ENCODE measurements around the gene PTPN23.

Gene PTPN23

GRCh38 chr3:47405820-47406761 lies 25.3 kb downstream of the PTPN23 start:
- DNase-seq (ENCODE audit: low read depth in 2 of 2, low spot score in 1 of 2), result no peak

DNA sequence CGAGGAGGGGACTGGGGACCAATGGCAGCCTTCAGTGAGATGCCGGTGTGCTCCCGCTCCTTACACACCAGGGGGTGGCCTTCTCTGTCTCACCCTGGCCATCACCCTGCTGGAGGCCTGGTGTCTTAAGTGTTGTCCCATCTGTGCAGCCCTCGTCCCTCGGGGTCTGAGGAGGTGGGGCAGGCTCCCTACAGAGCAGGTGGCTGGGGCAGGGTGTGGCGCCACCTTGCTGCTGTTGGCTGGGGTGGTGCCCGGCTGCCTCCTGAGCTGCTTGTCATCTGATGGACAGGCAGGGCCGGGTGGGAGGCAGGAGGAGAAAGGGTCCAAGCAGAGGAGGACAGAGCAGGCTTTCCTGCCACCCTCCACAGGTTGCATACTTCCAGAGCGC lies 25.9 kb downstream of the PTPN23 start:
- DNase-seq (ENCODE audit: low read depth in 2 of 2, low spot score in 1 of 2), result no peak

DNA sequence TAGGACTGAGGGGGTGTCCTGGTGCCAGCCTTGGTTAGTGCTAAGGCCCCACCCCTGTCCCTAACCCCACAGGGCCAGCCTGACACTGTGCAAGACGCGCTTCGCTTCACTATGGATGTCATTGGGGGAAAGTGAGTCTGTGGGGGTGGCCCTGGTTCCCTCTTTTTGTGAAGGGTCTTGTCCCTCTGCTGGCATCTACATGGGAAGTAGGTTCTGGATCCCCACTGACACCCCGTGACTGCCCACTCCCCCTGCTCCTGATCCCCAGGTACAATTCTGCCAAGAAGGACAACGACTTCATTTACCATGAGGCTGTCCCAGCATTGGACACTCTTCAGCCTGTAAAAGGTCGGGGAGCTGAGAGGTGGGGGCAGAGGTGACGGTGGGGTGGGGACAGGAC lies 26.4 kb downstream of the PTPN23 start:
- no peak for DNase-seq (ENCODE audit: low read depth in 2 of 2, low spot score in 1 of 2)

DNA sequence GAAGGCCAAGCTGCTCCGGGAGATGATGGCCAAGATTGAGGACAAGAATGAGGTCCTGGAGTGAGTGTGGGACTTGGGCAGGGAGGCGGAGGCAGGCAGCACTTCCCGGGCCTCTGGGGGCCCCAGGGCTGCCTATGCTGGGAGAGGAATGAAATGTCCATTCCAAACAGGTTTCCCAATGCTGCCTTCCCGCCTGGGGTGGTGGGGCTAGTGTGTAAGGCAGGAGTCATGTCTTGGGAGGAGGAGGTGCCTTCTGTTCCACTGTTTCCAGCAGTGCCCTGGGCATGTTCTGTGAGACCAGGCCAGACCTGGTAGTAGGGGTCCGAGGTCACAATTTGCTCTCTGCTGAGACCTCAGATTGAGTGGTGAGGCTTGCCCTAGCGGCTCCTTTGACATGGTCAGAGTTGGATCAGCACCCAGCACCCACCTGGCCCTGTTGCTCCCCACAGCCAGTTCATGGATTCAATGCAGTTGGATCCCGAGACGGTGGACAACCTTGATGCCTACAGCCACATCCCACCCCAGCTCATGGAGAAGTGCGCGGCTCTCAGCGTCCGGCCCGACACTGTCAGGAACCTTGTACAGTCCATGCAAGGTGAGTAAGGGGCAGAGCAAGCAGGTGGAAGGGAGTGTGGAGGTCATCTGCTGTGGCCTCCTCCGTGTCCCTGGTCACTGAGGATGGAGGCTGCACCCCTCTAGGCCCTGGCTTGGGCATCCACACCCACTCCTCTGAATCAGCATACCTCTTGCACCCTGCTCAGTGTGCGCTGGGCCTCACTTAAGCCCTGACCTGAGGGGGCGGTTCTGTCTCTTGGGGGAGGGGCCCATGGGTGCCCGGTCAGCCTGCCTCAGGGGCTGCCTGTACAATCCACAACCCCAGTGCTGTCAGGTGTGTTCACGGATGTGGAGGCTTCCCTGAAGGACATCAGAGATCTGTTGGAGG lies 27.3 kb downstream of the PTPN23 start:
- no peak for DNase-seq (ENCODE audit: low read depth in 2 of 2, low spot score in 1 of 2)

DNA sequence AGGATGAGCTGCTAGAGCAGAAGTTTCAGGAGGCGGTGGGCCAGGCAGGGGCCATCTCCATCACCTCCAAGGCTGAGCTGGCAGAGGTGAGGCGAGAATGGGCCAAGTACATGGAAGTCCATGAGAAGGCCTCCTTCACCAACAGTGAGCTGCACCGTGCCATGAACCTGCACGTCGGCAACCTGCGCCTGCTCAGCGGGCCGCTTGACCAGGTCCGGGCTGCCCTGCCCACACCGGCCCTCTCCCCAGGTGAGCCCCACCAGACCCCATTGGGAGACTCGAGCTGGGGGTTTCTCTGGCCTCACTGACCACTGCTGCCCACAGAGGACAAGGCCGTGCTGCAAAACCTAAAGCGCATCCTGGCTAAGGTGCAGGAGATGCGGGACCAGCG lies 28.0 kb downstream of the PTPN23 start:
- no peak for DNase-seq (ENCODE audit: low read depth in 2 of 2, low spot score in 1 of 2)

DNA sequence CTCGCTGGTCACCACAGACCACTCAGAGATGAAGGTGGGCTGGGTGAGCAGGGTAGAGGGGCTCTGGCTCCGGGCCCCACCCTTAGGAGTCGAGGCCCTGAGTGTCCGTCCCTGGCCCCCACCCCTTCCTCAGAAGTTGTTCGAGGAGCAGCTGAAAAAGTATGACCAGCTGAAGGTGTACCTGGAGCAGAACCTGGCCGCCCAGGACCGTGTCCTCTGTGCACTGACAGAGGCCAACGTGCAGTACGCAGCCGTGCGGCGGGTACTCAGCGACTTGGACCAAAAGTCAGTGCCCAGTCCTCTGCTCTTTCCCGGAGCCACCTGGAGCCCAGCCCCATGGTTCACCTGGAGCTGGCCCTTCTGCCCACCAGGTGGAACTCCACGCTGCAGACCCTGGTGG lies 28.5 kb downstream of the PTPN23 start:
- no peak for DNase-seq (ENCODE audit: low read depth in 2 of 2, low spot score in 1 of 2)

DNA sequence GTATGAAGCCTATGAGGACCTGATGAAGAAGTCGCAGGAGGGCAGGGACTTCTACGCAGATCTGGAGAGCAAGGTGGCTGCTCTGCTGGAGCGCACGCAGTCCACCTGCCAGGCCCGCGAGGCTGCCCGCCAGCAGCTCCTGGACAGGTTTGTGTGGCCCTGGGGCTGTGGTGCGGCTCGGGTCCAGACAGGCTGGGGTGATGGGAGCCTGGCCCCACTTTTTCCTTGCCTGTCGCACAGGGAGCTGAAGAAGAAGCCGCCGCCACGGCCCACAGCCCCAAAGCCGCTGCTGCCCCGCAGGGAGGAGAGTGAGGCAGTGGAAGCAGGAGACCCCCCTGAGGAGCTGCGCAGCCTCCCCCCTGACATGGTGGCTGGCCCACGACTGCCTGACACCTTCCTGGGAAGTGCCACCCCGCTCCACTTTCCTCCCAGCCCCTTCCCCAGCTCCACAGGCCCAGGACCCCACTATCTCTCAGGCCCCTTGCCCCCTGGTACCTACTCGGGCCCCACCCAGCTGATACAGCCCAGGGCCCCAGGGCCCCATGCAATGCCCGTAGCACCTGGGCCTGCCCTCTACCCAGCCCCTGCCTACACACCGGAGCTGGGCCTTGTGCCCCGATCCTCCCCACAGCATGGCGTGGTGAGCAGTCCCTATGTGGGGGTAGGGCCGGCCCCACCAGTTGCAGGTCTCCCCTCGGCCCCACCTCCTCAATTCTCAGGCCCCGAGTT lies 29.0 kb downstream of the PTPN23 start:
- no peak for DNase-seq (ENCODE audit: low read depth in 2 of 2, low spot score in 1 of 2)

GRCh38 chr3:47410417-47410720 lies 29.5 kb downstream of the PTPN23 start:
- DNase-seq (ENCODE audit: low read depth in 2 of 2, low spot score in 1 of 2), result no peak

DNA sequence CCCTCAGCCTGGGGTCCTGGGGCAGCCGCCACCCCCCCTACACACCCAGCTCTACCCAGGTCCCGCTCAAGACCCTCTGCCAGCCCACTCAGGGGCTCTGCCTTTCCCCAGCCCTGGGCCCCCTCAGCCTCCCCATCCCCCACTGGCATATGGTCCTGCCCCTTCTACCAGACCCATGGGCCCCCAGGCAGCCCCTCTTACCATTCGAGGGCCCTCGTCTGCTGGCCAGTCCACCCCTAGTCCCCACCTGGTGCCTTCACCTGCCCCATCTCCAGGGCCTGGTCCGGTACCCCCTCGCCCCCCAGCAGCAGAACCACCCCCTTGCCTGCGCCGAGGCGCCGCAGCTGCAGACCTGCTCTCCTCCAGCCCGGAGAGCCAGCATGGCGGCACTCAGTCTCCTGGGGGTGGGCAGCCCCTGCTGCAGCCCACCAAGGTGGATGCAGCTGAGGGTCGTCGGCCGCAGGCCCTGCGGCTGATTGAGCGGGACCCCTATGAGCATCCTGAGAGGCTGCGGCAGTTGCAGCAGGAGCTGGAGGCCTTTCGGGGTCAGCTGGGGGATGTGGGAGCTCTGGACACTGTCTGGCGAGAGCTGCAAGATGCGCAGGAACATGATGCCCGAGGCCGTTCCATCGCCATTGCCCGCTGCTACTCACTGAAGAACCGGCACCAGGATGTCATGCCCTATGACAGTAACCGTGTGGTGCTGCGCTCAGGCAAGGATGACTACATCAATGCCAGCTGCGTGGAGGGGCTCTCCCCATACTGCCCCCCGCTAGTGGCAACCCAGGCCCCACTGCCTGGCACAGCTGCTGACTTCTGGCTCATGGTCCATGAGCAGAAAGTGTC lies 30.2 kb downstream of the PTPN23 start:
- no peak for DNase-seq (ENCODE audit: low read depth in 2 of 2, low spot score in 1 of 2)

GRCh38 chr3:47411696-47412452 lies 31.1 kb downstream of the PTPN23 start:
- no peak for DNase-seq (ENCODE audit: low read depth in 2 of 2, low spot score in 1 of 2)

DNA sequence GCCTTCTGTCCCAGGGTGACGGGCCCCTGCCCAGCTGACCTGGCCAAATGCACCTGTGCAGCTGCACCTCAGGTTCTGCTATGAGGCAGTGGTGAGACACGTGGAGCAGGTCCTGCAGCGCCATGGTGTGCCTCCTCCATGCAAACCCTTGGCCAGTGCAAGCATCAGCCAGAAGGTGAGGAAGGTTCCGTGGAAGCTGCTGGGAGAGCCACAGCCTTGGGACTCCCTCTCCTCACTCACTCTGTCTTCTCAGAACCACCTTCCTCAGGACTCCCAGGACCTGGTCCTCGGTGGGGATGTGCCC lies 31.6 kb downstream of the PTPN23 start:
- no peak for DNase-seq (ENCODE audit: low read depth in 2 of 2, low spot score in 1 of 2)

DNA sequence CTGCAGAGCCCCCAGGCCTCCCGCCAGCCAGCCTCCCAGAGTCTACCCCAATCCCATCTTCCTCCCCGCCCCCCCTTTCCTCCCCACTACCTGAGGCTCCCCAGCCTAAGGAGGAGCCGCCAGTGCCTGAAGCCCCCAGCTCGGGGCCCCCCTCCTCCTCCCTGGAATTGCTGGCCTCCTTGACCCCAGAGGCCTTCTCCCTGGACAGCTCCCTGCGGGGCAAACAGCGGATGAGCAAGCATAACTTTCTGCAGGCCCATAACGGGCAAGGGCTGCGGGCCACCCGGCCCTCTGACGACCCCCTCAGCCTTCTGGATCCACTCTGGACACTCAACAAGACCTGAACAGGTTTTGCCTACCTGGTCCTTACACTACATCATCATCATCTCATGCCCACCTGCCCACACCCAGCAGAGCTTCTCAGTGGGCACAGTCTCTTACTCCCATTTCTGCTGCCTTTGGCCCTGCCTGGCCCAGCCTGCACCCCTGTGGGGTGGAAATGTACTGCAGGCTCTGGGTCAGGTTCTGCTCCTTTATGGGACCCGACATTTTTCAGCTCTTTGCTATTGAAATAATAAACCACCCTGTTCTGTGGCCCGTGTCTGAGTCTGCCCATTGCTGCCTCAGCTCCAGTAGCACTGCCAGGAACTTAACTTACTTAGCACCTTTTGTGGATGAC lies 32.2 kb downstream of the PTPN23 start:
- DNase-seq (ENCODE audit: low read depth in 2 of 2, low spot score in 1 of 2), result no peak

DNA sequence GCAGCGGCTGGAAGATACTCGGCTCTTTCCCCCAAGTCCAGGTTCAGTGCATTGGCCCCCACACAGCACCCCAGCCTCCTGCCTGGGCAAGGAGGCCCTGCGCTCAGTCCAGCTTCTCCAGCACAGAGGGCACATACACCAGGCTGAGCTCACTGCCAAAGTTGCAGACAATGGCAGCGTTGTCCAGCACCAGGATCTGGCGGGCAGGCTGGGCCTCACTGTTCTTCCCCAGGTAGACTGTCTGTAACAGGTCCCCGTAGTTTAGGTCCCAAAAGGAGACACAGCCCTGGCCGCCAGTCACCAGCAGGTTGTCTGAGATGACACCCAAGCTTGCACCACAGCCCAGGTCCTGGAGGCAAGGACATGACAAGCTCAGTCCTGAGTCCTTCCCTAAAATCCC lies 32.9 kb downstream of the PTPN23 start:
- no peak for DNase-seq (ENCODE audit: low read depth in 2 of 2, low spot score in 1 of 2)

DNA sequence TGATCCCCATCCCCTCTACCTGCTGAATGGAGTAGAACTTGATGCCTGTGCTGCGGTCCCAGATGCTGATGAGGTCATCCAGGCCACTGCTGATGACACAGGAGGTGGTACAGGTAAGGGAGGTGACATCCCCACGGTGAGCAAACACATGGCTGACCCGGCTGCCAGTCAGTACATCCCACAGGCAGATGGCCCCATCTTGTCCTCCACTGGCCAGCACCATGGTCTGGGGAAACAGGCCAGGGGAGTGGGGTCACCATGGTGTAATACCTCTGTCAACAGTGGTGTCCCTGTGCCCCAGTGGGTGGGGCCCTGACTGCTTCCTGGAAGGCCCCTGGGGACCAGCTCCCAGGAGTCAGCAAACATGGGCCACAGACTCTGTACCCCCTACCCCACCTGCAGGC lies 33.3 kb downstream of the PTPN23 start:
- DNase-seq (ENCODE audit: low read depth in 2 of 2, low spot score in 1 of 2), result no peak

DNA sequence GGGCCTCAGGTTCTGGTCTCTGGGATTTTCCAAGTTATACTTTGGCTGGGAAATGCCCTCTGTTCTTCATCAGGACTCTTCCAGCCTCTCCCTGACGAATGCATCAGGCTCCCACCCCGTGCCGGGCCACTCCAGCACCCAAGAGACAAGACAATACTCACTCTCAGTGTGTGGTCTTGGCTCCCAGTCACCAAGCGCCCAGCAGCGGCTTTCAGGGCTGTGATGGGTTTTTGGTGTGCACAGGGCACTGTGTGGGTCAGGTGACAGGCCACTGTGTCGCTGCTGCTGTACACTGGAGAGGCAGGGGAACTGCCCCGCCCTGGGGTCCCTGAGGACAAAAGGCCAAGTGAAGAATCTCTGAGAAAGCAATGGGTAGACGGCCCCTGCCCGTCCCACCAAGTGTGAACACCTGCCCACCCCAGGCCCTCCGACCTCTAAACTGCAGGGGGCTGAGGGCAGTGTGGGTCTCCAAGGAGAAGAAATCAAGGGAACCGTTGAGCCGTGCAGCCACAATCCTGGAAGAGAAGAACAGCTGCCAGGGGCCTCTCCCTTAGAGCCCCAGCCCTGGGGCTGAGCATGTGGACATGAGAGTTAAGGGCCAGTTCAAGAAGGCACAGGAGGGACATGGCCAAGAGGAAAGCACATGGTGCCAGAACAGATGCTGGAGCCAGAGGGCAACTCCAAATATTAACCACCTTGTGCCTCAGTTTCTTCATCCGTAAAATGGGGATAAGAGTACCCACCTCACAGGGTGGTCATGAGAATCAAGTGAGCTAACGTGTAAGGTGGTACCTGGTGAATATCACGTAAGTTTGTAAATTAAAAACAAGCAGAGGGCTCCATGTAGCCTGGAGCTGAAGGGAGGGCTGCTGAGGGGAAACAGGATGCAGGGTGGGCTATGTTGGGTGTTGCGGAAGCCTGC lies 34.1 kb downstream of the PTPN23 start:
- DNase-seq (ENCODE audit: low read depth in 2 of 2, low spot score in 1 of 2), result no peak

GRCh38 chr3:47416041-47416440 lies 35.2 kb downstream of the PTPN23 start:
- DNase-seq (ENCODE audit: low read depth in 2 of 2, low spot score in 1 of 2), result no peak

DNA sequence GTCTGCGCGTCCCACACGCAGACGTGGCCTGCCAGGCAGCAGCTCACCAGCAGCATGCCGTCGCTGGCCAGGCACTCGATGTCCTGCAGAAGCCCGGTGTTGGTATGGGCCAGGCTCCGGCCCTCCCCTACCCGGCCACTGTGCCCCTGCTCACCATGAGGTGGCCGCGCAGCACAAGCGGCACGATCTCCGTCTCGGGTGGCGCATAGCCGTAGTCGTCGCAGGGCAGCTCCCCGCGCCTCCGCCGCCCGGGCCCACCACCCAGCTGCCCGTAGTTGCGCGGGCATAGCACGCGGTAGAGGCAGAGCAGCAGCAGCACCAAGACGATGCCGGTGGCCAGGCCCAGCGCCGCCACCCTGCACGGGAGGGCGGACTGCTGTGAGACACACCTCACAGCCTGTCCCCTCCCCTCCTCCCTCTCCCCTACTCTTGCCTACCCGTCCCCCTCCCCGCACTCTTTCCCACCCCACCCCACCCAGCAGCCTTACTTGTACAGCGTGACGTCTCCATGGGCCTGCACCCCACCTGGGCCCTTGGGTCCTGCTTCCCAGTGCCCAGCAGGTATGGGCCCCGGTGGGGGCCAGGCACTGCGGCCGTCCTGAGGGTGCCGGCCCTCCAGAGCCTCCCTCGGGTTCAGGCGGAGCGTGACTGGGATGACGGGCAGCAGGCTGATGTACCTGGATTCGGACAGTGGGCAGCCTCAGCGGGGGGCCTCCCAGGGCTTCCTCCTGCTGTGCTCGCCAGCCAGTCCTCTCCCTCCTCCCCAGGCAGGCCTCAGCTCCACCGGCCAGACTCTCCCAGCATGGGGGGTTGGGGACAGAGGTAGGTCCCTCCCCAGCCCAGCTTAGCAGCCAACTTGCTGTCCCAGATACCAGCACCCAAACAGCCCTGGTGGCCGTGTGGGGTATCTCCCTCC lies 37.6 kb downstream of the PTPN23 start:
- no peak for DNase-seq (ENCODE audit: low read depth in 2 of 2, low spot score in 1 of 2)
